Natural killer cell (primary cell): Measurements from ENCODE around the gene PATJ. TPM values are rescaled to one million over a fixed set of nuclear protein-coding genes. Genes with fewer than 3 reads are reported as not detected.

Experiments used
- ATAC-seq, 3 donors: fragments of 150-1000 bp in 2 of 3; fragments of 200-7000 bp in 1 of 3; cut with Tn5 transposase; 1 replicate in 1 of 3; 2 replicates in 2 of 3; pipeline ENCODE4 v1.10.0; 2021; ENCODE audit warnings: mild to moderate bottlenecking in 2 of 3, moderate library complexity in 2 of 3
- DNase-seq, 2 donors: peaks; one replicate each; pipeline versions ENCODE4 v3.0.0 to v3.0.0-alpha.2; 2013 to 2021; ENCODE audit warnings: mixed read lengths in 1 of 2
- H3K27ac ChIP-seq: one replicate; pipeline ENCODE4 v1.5.1; 2013; ENCODE audit warnings: mild to moderate bottlenecking, low read length
- H3K27me3 ChIP-seq: one replicate; pipeline ENCODE4 v1.6.1; 2013; ENCODE audit warnings: low read length; ENCODE audit not compliant: control insufficient read depth, insufficient read depth
- H3K36me3 ChIP-seq: one replicate; pipeline ENCODE4 v1.6.1; 2013; ENCODE audit warnings: low read length; ENCODE audit not compliant: control insufficient read depth, insufficient read depth
- H3K4me1 ChIP-seq: one replicate; pipeline ENCODE4 v1.6.1; 2013; ENCODE audit warnings: low read length; ENCODE audit not compliant: control insufficient read depth, insufficient read depth
- H3K4me3 ChIP-seq: one replicate; pipeline ENCODE4 v1.5.1; 2013; ENCODE audit warnings: low read length
- H3K9me3 ChIP-seq: one replicate; pipeline ENCODE4 v1.6.1; 2013; ENCODE audit warnings: low read length; ENCODE audit not compliant: control insufficient read depth, insufficient read depth
- H3K27ac Mint-ChIP-seq, 2 donors: one replicate each; pipeline ENCODE4 v1.8.0; 2022; ENCODE audit warnings: mild to moderate bottlenecking in 2 of 2, mixed read lengths in 2 of 2, moderate library complexity in 1 of 2
- H3K27me3 Mint-ChIP-seq, 2 donors: one replicate each; pipeline ENCODE4 v1.8.0; 2022; ENCODE audit warnings: low read depth in 2 of 2, mixed read lengths in 2 of 2
- H3K36me3 Mint-ChIP-seq: one replicate; pipeline ENCODE4 v1.8.0; 2022; ENCODE audit warnings: mixed read lengths
- H3K4me1 Mint-ChIP-seq, 2 donors: one replicate each; pipeline ENCODE4 v1.8.0; 2022; ENCODE audit warnings: mixed read lengths in 2 of 2
- H3K4me3 Mint-ChIP-seq: one replicate; pipeline ENCODE4 v1.8.0; 2022; ENCODE audit warnings: mild to moderate bottlenecking, moderate library complexity, mixed read lengths
- H3K9me3 Mint-ChIP-seq, 2 donors: one replicate each; pipeline ENCODE4 v1.8.0; 2022; ENCODE audit warnings: mixed read lengths in 2 of 2
- WGBS: methylation state at CpG from one replicate; pipeline ENCODE4 v1.1.7; 2013; ENCODE audit warnings: missing lambda C conversion rate; ENCODE audit not compliant: insufficient coverage; 5-methylcytosine and 5-hydroxymethylcytosine counted together
- intact Hi-C: fragments of 100-400 bp; cut with micrococcal nuclease; formaldehyde crosslinking; loops from one replicate; pipeline ENCODE4 v1.14.2; 2022
- total RNA-seq, 4 donors: library from RNA; stranded (reverse); fragments of 120-200 nt in 1 of 4; gene quantifications; one replicate each; pipeline versions ENCODE4 v1.2.3 to v1.2.4, GENCODE V29; 2013 to 2022
- TF ChIP-seq, protein P1 (sequence below): fragments of 200-600 bp; IDR thresholded peaks from one replicate; pipeline ENCODE4 v1.8.0; 2022; ENCODE audit warnings: antibody characterized with exemption

The PATJ gene
- total RNA-seq, 3 donors from 2014 or later (not counting 1 experiment from before 2014, with no cell fraction given): 15.0 to 18.5 (median 16.7) TPM

DNA sequence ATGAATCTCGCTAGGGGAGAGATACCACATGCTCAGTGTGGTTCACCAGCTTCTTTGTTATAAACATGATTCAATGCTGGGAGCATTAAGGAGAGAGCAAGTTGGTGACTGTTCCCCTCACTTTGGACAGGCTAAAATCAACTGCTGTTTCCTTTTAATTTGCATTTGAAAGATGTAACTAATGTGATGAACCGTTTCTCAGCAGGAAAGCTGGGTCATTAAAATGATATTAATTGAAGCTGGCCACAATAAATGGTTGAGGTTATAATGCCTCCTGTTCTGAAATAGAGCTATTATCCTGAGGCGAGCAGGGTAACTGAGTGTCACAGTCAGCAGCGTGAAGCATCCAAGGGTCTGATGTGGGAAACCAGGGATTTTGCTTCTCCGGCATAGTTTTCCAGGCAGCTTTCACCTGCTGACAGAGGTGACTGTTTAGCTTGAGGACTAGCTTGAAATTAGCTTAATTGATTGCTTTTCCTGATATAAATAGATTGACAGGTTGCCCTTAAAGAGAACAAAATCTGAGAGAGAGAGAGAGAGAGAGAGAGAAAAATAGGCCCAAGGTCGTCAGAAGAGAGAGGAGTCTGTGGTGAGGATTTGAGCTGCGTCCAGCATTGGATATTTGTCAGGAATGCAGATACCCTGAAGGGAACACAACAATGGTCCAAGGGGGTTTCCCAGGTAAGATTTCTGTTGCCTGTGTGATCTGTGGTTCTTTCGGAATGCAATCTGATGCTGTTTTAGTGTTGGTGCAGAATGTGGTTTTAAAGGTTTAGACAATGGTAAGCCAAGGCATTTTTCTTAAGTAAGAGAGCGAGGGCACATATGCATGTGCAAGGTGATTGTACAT is 209.7 kb downstream of the PATJ start:
- Histone ChIP-seq H3K27me3 (no peaks in the 10 kb centered on the region), H3K4me3 (no peak overlapping the region), H3K27ac (no peak overlapping the region), H3K36me3 (no peaks in the 10 kb centered on the region), H3K9me3 (no peaks in the 10 kb centered on the region), H3K4me1 (no peaks in the 10 kb centered on the region)
- Mint-ChIP-seq H3K4me1 (no peaks in the 10 kb centered on the region), H3K36me3 (no peaks in the 10 kb centered on the region), H3K9me3 (no peaks in the 10 kb centered on the region), H3K4me3 (no peak overlapping the region), H3K27ac (no peak overlapping the region), H3K27me3 (no peaks in the 10 kb centered on the region)
- WGBS: 87% methylated on average over 9 of the region's 9 CpGs
- TF ChIP-seq, protein P1, sequence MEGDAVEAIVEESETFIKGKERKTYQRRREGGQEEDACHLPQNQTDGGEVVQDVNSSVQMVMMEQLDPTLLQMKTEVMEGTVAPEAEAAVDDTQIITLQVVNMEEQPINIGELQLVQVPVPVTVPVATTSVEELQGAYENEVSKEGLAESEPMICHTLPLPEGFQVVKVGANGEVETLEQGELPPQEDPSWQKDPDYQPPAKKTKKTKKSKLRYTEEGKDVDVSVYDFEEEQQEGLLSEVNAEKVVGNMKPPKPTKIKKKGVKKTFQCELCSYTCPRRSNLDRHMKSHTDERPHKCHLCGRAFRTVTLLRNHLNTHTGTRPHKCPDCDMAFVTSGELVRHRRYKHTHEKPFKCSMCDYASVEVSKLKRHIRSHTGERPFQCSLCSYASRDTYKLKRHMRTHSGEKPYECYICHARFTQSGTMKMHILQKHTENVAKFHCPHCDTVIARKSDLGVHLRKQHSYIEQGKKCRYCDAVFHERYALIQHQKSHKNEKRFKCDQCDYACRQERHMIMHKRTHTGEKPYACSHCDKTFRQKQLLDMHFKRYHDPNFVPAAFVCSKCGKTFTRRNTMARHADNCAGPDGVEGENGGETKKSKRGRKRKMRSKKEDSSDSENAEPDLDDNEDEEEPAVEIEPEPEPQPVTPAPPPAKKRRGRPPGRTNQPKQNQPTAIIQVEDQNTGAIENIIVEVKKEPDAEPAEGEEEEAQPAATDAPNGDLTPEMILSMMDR: no peak
- no peak for ATAC-seq
- no peak for DNase-seq
- intact Hi-C loops: no loop called here

DNA sequence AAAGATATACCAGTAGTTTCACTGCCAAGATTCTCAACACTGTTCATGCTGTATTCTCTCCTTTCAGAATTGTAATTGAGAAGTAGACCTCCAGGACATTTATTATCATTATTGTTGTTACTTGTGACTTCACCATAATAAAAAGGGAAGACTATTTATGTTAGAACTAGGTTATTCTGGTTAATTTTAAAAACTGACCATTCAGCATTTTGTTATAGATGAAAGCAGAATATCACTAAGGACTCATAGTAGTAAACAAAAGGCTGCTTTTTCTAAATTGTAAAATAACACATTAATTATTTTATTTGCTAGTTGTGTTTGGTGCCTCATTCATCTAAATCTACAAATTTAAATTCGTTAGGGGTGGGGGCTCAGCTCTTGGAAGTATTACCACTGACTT is 210.4 kb downstream of the PATJ start:
- Mint-ChIP-seq H3K27me3 (no peaks in the 10 kb centered on the region), H3K36me3 (no peaks in the 10 kb centered on the region), H3K9me3 (no peaks in the 10 kb centered on the region), H3K27ac (no peak overlapping the region), H3K4me3 (no peak overlapping the region), H3K4me1 (no peaks in the 10 kb centered on the region)
- Histone ChIP-seq H3K4me3 (no peak overlapping the region), H3K27ac (no peak overlapping the region), H3K27me3 (no peaks in the 10 kb centered on the region), H3K9me3 (no peaks in the 10 kb centered on the region), H3K36me3 (no peaks in the 10 kb centered on the region), H3K4me1 (no peaks in the 10 kb centered on the region)
- no peak for DNase-seq
- intact Hi-C loops: no loop called here
- no peak for ATAC-seq
- WGBS: 89% methylated on average over 1 of the region's 1 CpG
- TF ChIP-seq, protein P1: no peak

DNA sequence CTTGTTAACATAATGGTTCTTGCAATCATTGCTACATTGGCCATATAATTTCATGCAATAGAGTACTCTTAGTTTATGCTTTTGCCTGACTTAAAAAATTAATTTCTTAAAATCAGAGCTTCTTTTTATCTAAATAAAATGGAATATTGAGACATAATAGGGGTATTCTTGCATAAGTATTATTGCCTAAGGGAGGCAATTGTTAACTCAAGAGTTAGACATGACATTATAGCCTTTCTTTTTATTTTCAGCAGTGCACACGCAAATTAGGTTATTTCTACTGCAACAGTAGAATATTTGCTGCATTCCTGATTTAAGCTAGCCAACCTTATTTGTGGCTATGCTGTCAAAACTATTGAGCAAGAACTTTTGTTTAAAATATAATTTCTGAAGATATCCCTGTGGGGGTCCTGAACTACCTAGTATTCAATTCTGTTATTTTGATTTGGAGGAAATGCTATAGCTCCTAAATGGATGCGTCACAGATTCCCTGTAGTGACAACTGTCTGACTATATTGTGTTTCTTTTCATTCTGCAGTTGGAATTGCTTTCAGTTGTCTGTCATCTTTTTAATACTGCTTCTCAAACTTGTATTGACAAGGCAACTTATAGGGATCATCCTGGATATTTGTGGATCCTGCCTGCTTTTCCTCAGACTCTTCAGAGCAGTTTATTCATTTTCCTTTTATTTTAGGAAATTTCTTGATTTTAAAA is 211.0 kb downstream of the PATJ start:
- Mint-ChIP-seq H3K4me3 (no peak overlapping the region), H3K4me1 (no peaks in the 10 kb centered on the region), H3K27me3 (no peaks in the 10 kb centered on the region), H3K36me3 (no peaks in the 10 kb centered on the region), H3K9me3 (no peaks in the 10 kb centered on the region), H3K27ac (no peak overlapping the region)
- 83% methylated on average over 2 of the region's 2 CpGs for WGBS
- DNase-seq: no peak
- H3K36me3 ChIP-seq: no peaks in the 10 kb centered on the region
- H3K4me1 ChIP-seq: no peaks in the 10 kb centered on the region
- no peaks in the 10 kb centered on the region for H3K9me3 ChIP-seq
- no peak for ATAC-seq
- H3K27ac ChIP-seq: no peak overlapping the region
- no peak overlapping the region for H3K4me3 ChIP-seq
- TF ChIP-seq, protein P1: no peak
- no peaks in the 10 kb centered on the region for H3K27me3 ChIP-seq
- intact Hi-C loops: no loop called here
